Measurements from ENCODE around the gene CCT6B.

The CCT6B gene

GRCh38 chr17:34999456-34999855 lies 38.2 kb upstream of the CCT6B start:
- Histone ChIP-seq H3K4me3 (ENCODE audit: insufficient read depth in 1 of 2, low read depth in 1 of 2, low read length in 2 of 2) (no peak overlapping the region), H2BK120ac (ENCODE audit: low read depth, low read length) (no peak overlapping the region), H2BK12ac (ENCODE audit: low read length in 2 of 2) (peak overlapping the region in 1 of 2 experiments; percentile 10), H4K8ac (ENCODE audit: low read length) (no peak overlapping the region), H3K27ac (ENCODE audit: low read length, poor library complexity, severe bottlenecking) (no peak overlapping the region), H3K4ac (ENCODE audit: low read depth in 1 of 2, low read length in 2 of 2) (no peak overlapping the region), H3K4me2 (ENCODE audit: low read length, poor library complexity, severe bottlenecking) (no peak overlapping the region), H2AFZ (ENCODE audit: low read depth, low read length) (no peak overlapping the region), H3K9me3 (ENCODE audit: control insufficient read depth, low read length) (no peaks in the 10 kb centered on the region), H3K9ac (ENCODE audit: low read length) (no peak overlapping the region), H3K23ac (ENCODE audit: low read length in 2 of 2) (no peak overlapping the region), H3K18ac (ENCODE audit: low read depth in 1 of 2, low read length in 2 of 2) (no peak overlapping the region), H3K79me1 (replicated peaks; ENCODE audit: low read length, poor library complexity, severe bottlenecking) (peaks cover 23% of the 10 kb centered on the region), H3K27me3 (ENCODE audit: control insufficient read depth in 1 of 2, insufficient read depth in 1 of 2, low read length in 2 of 2) (no peaks in the 10 kb centered on the region), H3K4me1 (ENCODE audit: control insufficient read depth, insufficient read depth, low read depth, low read length) (peaks cover 24% of the 10 kb centered on the region), H3K14ac (ENCODE audit: low read length in 2 of 2) (no peak overlapping the region), H4K91ac (ENCODE audit: low read length) (no peak overlapping the region), H2BK5ac (ENCODE audit: low read depth, low read length, poor library complexity, severe bottlenecking) (no peak overlapping the region), H2AK5ac (ENCODE audit: low read length, severe bottlenecking) (peak overlapping the region; percentile 17), H2BK15ac (ENCODE audit: low read depth, poor library complexity, severe bottlenecking) (no peak overlapping the region), H3K36me3 (ENCODE audit: control insufficient read depth in 1 of 2, insufficient read depth in 2 of 2, low read depth in 1 of 2, low read length in 2 of 2) (peaks cover 55 to 57% of the 10 kb centered on the region in 2 experiments)
- WGBS, result 94% methylated on average over 2 of the region's 2 CpGs
- no peak for DNase-seq

GRCh38 chr17:34998205-34998604 lies 36.9 kb upstream of the CCT6B start:
- H3K4ac ChIP-seq (ENCODE audit: low read depth in 1 of 2, low read length in 2 of 2), result no peak overlapping the region
- no peaks in the 10 kb centered on the region for H3K9me3 ChIP-seq (ENCODE audit: control insufficient read depth, low read length)
- H4K8ac ChIP-seq (ENCODE audit: low read length), result no peak overlapping the region
- peak; percentile 75 for DNase-seq
- no peak overlapping the region for H3K4me3 ChIP-seq (ENCODE audit: insufficient read depth in 1 of 2, low read depth in 1 of 2, low read length in 2 of 2)
- no peak overlapping the region for H3K18ac ChIP-seq (ENCODE audit: low read depth in 1 of 2, low read length in 2 of 2)
- no peak overlapping the region for H4K91ac ChIP-seq (ENCODE audit: low read length)
- H3K4me1 ChIP-seq (ENCODE audit: control insufficient read depth, insufficient read depth, low read depth, low read length), result peaks cover 24% of the 10 kb centered on the region
- H3K14ac ChIP-seq (ENCODE audit: low read length in 2 of 2), result no peak overlapping the region
- H2BK15ac ChIP-seq (ENCODE audit: low read depth, poor library complexity, severe bottlenecking), result no peak overlapping the region
- H3K4me2 ChIP-seq (ENCODE audit: low read length, poor library complexity, severe bottlenecking), result no peak overlapping the region
- peak overlapping the region; percentile 11 for H3K9ac ChIP-seq (ENCODE audit: low read length)
- no peak overlapping the region for H3K23ac ChIP-seq (ENCODE audit: low read length in 2 of 2)
- H3K36me3 ChIP-seq (ENCODE audit: control insufficient read depth in 1 of 2, insufficient read depth in 2 of 2, low read depth in 1 of 2, low read length in 2 of 2), result peaks cover 52 to 60% of the 10 kb centered on the region in 2 experiments
- peaks cover 17% of the 10 kb centered on the region for H3K79me1 ChIP-seq (replicated peaks; ENCODE audit: low read length, poor library complexity, severe bottlenecking)
- no peaks in the 10 kb centered on the region for H3K27me3 ChIP-seq (ENCODE audit: control insufficient read depth in 1 of 2, insufficient read depth in 1 of 2, low read length in 2 of 2)
- 67% methylated on average over 5 of the region's 5 CpGs for WGBS
- H2BK5ac ChIP-seq (ENCODE audit: low read depth, low read length, poor library complexity, severe bottlenecking), result no peak overlapping the region
- no peak overlapping the region for H3K27ac ChIP-seq (ENCODE audit: low read length, poor library complexity, severe bottlenecking)
- no peak overlapping the region for H2BK120ac ChIP-seq (ENCODE audit: low read depth, low read length)
- peak overlapping the region; percentile 92 for H2AK5ac ChIP-seq (ENCODE audit: low read length, severe bottlenecking)
- no peak overlapping the region for H2AFZ ChIP-seq (ENCODE audit: low read depth, low read length)
- no peak overlapping the region for H2BK12ac ChIP-seq (ENCODE audit: low read length in 2 of 2)

GRCh38 chr17:34997355-34997862 lies 36.1 kb upstream of the CCT6B start:
- H2BK12ac ChIP-seq (ENCODE audit: low read length in 2 of 2), result no peak overlapping the region

DNA sequence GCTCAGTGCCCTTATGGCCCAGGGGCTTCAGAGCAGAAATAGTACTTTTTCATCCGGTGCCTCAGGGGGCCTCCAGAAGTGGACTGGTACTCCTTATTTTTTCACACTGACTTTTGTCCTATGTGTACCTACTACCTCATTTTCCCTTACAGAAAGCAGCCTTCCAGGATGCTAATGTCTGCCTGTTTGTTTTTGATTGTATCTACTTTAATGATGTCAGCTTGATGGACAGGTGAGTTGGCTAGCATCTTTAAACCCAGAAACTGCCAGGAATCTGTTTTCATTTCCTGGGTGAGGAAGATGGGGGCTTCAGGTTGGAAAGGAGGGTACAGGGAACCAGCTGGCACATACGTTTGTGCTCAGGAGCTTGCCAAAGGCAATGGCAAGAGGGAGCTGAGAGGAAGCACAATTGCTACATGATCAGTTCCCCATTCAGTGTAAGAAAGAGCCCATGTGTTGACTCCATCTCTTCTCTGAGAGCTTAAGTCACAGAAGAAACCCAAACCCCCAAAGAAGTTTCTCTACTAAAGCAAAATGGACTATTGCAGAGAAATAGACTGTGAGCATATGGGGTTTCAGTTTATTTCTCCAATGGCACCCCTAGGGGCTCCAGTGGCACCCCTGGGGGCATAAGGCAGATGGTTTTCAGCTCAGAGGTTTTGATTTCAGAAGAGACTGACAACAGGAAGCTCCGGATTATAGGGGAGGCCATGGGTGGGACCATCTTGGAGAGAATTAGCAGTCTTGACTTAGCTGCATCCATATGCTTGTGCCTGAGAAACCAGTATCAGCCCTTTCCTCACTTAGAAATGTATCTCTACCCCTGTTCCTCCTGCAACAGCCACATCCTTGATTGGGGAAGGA lies 35.4 kb upstream of the CCT6B start:
- no peak overlapping the region for H3K4ac ChIP-seq (ENCODE audit: low read depth in 1 of 2, low read length in 2 of 2)
- H4K91ac ChIP-seq (ENCODE audit: low read length), result no peak overlapping the region
- H2BK12ac ChIP-seq (ENCODE audit: low read length in 2 of 2), result no peak overlapping the region
- H3K27ac ChIP-seq (ENCODE audit: low read length, poor library complexity, severe bottlenecking), result peak overlapping the region; percentile 17
- DNase-seq, result no peak
- H2BK5ac ChIP-seq (ENCODE audit: low read depth, low read length, poor library complexity, severe bottlenecking), result no peak overlapping the region
- H2BK120ac ChIP-seq (ENCODE audit: low read depth, low read length), result no peak overlapping the region
- no peak overlapping the region for H3K18ac ChIP-seq (ENCODE audit: low read depth in 1 of 2, low read length in 2 of 2)
- H3K4me1 ChIP-seq (ENCODE audit: control insufficient read depth, insufficient read depth, low read depth, low read length), result peaks cover 13% of the 10 kb centered on the region
- H2BK15ac ChIP-seq (ENCODE audit: low read depth, poor library complexity, severe bottlenecking), result no peak overlapping the region
- H2AFZ ChIP-seq (ENCODE audit: low read depth, low read length), result no peak overlapping the region
- no peak overlapping the region for H3K9ac ChIP-seq (ENCODE audit: low read length)
- no peaks in the 10 kb centered on the region for H3K9me3 ChIP-seq (ENCODE audit: control insufficient read depth, low read length)
- H2AK5ac ChIP-seq (ENCODE audit: low read length, severe bottlenecking), result no peak overlapping the region
- no peak overlapping the region for H4K8ac ChIP-seq (ENCODE audit: low read length)
- H3K4me2 ChIP-seq (ENCODE audit: low read length, poor library complexity, severe bottlenecking), result no peak overlapping the region
- no peak overlapping the region for H3K14ac ChIP-seq (ENCODE audit: low read length in 2 of 2)
- H3K27me3 ChIP-seq (ENCODE audit: control insufficient read depth in 1 of 2, insufficient read depth in 1 of 2, low read length in 2 of 2), result no peaks in the 10 kb centered on the region
- H3K36me3 ChIP-seq (ENCODE audit: control insufficient read depth in 1 of 2, insufficient read depth in 2 of 2, low read depth in 1 of 2, low read length in 2 of 2), result peaks cover 43 to 61% of the 10 kb centered on the region in 2 experiments
- no peak overlapping the region for H3K4me3 ChIP-seq (ENCODE audit: insufficient read depth in 1 of 2, low read depth in 1 of 2, low read length in 2 of 2)
- H3K23ac ChIP-seq (ENCODE audit: low read length in 2 of 2), result no peak overlapping the region
- peaks cover 16% of the 10 kb centered on the region for H3K79me1 ChIP-seq (replicated peaks; ENCODE audit: low read length, poor library complexity, severe bottlenecking)
- 87% methylated on average over 3 of the region's 3 CpGs for WGBS

More at GRCh38 chr17:34997355-34997862, 36.1 kb upstream of the CCT6B start:
- H4K91ac ChIP-seq (ENCODE audit: low read length), result no peak overlapping the region
- H2BK120ac ChIP-seq (ENCODE audit: low read depth, low read length), result no peak overlapping the region
- H2BK5ac ChIP-seq (ENCODE audit: low read depth, low read length, poor library complexity, severe bottlenecking), result no peak overlapping the region
- DNase-seq, result no peak
- H3K4me3 ChIP-seq (ENCODE audit: insufficient read depth in 1 of 2, low read depth in 1 of 2, low read length in 2 of 2), result no peak overlapping the region
- no peak overlapping the region for H2BK15ac ChIP-seq (ENCODE audit: low read depth, poor library complexity, severe bottlenecking)
- 98% methylated on average over 11 of the region's 11 CpGs for WGBS
- no peak overlapping the region for H2AK5ac ChIP-seq (ENCODE audit: low read length, severe bottlenecking)
- no peak overlapping the region for H3K4me2 ChIP-seq (ENCODE audit: low read length, poor library complexity, severe bottlenecking)
- no peak overlapping the region for H3K23ac ChIP-seq (ENCODE audit: low read length in 2 of 2)
- H3K79me1 ChIP-seq (replicated peaks; ENCODE audit: low read length, poor library complexity, severe bottlenecking), result peaks cover 17% of the 10 kb centered on the region
- H3K27ac ChIP-seq (ENCODE audit: low read length, poor library complexity, severe bottlenecking), result peak overlapping the region; percentile 32
- no peak overlapping the region for H4K8ac ChIP-seq (ENCODE audit: low read length)
- no peak overlapping the region for H3K18ac ChIP-seq (ENCODE audit: low read depth in 1 of 2, low read length in 2 of 2)
- H3K27me3 ChIP-seq (ENCODE audit: control insufficient read depth in 1 of 2, insufficient read depth in 1 of 2, low read length in 2 of 2), result no peaks in the 10 kb centered on the region
- no peak overlapping the region for H2AFZ ChIP-seq (ENCODE audit: low read depth, low read length)
- H3K4me1 ChIP-seq (ENCODE audit: control insufficient read depth, insufficient read depth, low read depth, low read length), result peaks cover 16% of the 10 kb centered on the region
- no peak overlapping the region for H3K14ac ChIP-seq (ENCODE audit: low read length in 2 of 2)
- no peaks in the 10 kb centered on the region for H3K9me3 ChIP-seq (ENCODE audit: control insufficient read depth, low read length)
- peaks cover 47 to 60% of the 10 kb centered on the region in 2 experiments for H3K36me3 ChIP-seq (ENCODE audit: control insufficient read depth in 1 of 2, insufficient read depth in 2 of 2, low read depth in 1 of 2, low read length in 2 of 2)
- no peak overlapping the region for H3K4ac ChIP-seq (ENCODE audit: low read depth in 1 of 2, low read length in 2 of 2)
- peak overlapping the region; percentile 11 for H3K9ac ChIP-seq (ENCODE audit: low read length)
